Kasumi-1 (cell line): ENCODE data around the gene TMC5.
"Not testable (repeated sequence)": the region's sequence is repeated elsewhere in the genome, so short reads cannot be mapped to it uniquely, and the experiment has no call there.

Experiments used
- DNase-seq, 2 experiments: peaks; one replicate each; lab custom pipeline; 2025; lab: John Stamatoyannopoulos, UW

Gene TMC5

DNA sequence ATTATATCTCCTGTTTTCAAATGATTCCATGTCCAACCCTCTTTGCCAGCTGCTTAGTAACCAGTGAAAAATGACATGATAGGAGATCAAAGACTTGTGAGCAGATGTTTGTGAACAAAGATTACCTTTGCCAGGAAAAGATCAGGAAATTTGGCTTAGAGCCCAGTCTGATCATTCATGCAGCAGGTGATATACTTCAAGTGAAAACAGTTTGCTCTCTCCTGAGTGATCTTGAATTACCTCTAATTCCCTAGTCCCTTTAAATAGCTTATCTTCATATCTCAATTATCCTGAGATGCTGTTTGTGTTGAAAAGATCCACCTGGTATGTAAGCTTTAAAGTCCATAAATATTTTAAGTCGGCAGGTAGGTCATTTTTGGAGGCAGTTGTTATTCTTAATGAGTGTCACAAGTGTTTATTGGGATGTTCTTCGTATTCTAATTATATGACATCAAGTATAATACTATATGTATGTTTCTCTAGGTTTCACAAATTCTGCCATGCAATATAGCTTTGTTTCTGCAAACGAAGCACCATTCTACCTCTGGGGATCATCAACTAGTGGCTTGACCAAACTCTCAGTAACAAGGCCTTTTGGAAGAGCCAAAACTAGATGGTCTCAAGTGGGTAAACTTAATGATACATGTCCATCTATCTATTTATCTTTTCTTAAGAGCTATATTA lies 124.6 kb downstream of the TMC5 start:
- no peak for DNase-seq

DNA sequence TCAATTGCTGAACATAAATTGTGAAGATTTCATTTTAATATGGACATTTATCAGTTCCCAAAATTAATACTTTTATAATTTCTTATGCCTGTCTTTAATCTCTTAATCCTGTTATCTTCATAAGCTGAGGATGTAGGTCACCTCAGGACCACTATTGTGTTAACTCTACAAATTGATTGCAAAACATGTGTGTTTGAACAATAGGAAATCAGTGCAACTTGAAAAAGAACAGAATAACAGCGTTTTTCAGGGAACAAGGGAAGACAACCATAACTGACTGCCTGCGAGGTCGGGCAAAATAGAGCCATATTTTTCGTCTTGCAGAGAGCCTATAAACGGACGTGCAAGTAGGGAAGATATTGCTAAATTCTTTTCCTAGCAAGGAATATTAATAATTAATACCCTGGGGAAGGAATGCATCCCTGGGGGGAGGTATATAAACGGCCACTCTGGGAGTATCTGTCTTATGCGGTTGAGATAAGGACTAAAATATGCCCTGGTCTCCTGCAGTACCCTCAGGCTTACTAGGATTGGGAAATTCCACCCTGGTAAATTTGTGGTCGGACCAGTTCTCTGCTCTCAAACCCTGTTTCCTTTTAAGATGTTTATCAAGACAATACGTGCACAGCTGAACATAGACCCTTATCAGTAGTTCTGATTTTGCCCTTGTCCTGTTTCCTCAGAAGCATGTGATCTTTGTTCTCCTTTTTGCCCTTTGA lies 125.8 kb downstream of the TMC5 start:
- DNase-seq, result not testable (repeated sequence)

DNA sequence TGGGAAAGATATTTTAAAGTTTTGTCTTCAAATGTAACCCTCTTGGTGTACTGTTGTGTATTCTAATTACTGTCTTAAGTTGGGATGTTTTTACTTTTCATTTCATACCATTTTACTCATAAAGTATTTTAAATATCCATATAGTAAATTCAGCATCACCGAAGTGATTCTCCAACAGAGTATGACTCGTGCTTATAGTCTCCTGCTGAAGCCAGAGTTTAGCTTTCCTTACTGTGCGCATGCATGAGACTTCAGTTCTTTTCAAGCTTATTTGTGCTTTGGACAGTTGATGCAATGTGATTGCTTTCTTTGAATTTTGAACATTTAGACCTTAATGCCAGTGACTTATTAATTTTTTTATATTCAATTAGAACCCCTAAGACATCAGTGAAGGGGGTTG lies 130.5 kb downstream of the TMC5 start:
- no peak for DNase-seq
